ES-I3 (cell line): ENCODE results near the gene LITAFD.
"Not testable (repeated sequence)": the region's sequence is repeated elsewhere in the genome, so short reads cannot be mapped to it uniquely, and the experiment has no call there.

ENCODE experiments used
- H3K36me3 ChIP-seq: 2 replicates; pipeline ENCODE4 v1.6.1; 2013; ENCODE audit warnings: mild to moderate bottlenecking, low read length, control low read depth, moderate library complexity; ENCODE audit not compliant: insufficient read depth
- H3K4me1 ChIP-seq: 2 replicates; pipeline ENCODE4 v1.6.1; 2013; ENCODE audit warnings: mild to moderate bottlenecking, control low read depth, low read length; ENCODE audit not compliant: insufficient read depth
- H3K9ac ChIP-seq: 2 replicates; pipeline ENCODE4 v1.6.1; 2013; ENCODE audit warnings: low read depth, mild to moderate bottlenecking, low read length, moderate library complexity
- H3K9me3 ChIP-seq: 2 replicates; pipeline ENCODE4 v1.6.1; 2013; ENCODE audit warnings: mild to moderate bottlenecking, low read length, moderate library complexity; ENCODE audit not compliant: control insufficient read depth, insufficient read depth

The LITAFD gene

DNA sequence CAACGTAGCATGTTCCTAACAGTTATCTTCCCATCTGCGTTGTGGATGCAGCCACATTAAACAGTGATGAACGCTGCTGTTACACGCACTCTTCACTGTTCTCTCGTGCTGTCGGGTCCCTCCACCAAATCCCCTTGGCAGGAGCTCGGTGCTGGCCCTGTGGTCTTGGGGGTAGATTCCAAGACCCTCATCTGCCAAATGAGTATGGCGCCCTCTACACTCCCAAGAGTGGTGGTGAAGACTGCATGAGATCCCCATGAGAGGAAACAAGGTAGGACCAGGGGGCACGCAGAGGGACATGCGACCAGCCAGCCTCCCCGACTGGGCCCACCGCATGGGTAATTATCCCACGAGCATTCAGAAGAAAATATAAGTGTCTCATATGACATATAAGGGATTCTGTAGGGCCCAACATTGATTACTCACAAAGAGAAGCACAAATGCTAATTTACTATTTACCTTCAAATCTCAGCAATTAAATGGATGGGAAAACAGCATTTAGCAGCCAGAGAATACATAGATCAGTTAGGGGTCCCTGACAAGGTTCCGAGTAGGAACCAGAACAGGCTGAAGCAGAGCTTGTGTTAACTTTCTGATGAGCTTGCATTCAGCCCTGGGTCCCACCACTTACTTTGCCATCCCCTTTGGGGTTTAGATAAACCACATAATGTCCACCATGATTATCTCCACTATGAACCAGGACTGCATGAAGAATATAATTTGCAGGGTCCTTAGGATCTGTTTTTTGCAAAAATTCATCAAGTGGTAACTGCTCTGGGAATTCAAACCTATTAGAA lies 23.8 kb downstream of the LITAFD start:
- Histone ChIP-seq H3K36me3 (peaks cover 57% of the 10 kb centered on the region), H3K9ac (no peak overlapping the region), H3K4me1 (peaks cover 13% of the 10 kb centered on the region), H3K9me3 (no peaks in the 10 kb centered on the region)

DNA sequence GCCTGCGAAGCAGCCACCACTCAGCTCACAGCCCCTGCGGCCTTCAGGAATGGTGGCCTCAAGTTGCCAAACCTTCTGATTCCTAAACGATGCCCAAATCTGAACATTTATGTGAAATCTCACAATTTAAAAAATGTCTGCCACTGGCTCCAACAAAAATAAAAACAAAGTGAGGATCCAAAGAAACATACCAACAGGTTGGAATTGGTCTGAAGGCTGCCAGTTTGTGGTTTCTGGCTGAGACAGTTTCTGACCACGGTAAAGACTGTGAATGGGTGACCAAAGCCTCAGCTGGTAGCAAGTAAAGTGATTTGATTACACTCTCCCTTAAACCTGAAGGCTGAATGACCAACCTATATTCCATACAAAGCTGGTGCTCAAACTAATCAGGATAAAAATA lies 24.9 kb downstream of the LITAFD start:
- peaks cover 47% of the 10 kb centered on the region for H3K36me3 ChIP-seq
- no peak overlapping the region for H3K9ac ChIP-seq

DNA sequence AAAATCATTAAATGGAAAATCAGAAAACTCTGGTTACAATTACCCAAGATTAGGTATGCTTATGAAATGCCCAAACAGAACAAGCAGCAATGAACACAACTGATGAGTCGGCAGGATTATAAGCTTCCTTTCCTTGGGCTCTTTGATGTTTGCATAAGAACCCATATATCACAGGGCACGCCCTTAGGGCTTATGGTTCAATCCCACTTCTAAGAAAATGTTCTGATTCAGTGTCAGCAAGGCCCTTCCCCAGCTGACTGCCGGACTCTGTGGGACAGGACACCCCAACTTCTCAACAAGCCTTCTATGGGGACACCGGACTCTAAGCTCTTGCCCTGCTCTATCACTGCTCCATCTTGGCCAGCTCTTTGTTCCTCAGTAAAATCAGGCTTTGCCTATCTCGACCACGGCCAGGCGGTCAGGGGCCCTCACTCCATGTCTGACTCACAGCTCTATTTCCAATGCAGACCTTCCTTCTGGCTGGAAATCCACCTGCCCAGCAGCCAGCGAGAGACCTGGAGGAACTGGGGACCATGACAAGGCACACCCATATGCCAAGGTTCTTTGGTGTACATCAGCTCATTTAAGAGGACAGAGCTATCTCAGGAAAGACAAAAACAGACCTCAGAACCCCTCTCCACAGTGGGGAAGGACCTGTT lies 26.8 kb downstream of the LITAFD start:
- Histone ChIP-seq H3K4me1 (peaks cover 18% of the 10 kb centered on the region), H3K9ac (no peak overlapping the region), H3K36me3 (peaks cover 38% of the 10 kb centered on the region), H3K9me3 (no peaks in the 10 kb centered on the region)

More for the DNA sequence above, 24.9 kb downstream of the LITAFD start:
- Histone ChIP-seq H3K9me3 (no peaks in the 10 kb centered on the region), H3K4me1 (peaks cover 18% of the 10 kb centered on the region)

DNA sequence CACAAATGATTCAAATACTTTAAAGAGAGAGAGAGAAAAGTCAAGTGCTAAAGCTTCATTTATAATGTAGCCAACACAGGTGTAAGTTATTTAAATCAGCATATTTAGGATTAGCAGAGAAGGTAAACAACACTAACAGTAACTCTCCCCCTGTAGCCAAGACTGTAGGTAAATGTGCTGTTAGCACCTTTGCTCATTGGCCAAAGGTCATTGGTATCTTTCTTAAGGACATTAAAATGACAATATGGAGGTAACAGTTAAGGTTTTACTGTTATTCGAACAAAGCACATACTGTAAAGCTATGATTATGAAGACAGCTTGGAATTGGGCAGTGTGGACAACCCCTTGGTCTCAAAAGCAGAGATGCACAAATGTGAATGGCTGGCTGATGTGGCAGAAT lies 28.7 kb downstream of the LITAFD start:
- peaks cover 18% of the 10 kb centered on the region for H3K4me1 ChIP-seq
- no peaks in the 10 kb centered on the region for H3K9me3 ChIP-seq
- H3K36me3 ChIP-seq: peaks cover 30% of the 10 kb centered on the region
- H3K9ac ChIP-seq: no peak overlapping the region

DNA sequence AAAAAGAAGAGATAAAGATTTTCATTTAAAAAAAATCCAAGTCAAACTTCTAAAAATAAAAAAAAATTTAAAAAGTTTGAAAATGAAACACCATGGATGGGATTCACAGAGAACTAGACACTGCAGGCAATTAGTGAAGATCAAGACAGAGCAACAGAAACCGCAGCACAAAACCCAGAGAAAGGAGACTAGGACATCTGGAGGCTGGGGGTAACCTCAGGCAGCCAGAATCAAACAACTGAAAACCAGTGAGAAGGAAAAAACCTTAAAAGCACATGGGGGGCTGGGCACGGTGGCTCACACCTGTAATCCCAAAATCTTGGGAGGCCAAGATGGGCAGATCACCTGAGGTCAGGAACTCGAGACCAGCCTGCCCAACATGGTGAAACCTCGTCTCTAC lies 30.6 kb downstream of the LITAFD start:
- H3K9me3 ChIP-seq: no peaks in the 10 kb centered on the region
- H3K36me3 ChIP-seq: peaks cover 33% of the 10 kb centered on the region
- no peak overlapping the region for H3K9ac ChIP-seq
- peaks cover 18% of the 10 kb centered on the region for H3K4me1 ChIP-seq

DNA sequence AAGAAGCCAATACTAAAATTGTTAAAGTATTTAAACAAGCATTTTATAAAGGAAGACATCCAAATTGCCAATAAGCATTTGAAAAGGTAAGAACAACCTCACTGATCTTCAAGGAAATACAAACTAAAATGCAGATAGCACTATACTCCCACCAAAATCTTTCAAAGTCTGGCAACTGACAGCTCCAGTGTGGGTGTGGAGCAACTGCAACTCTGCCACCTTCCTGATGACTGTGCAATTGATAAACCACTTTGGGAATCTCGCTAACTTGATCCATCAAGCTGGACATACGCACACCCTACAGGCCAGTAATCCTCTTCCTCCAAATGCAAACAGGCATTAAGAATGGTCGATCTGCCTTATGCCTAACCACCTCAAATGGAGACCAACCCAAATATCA lies 31.9 kb downstream of the LITAFD start:
- Histone ChIP-seq H3K9ac (no peak overlapping the region), H3K9me3 (no peaks in the 10 kb centered on the region), H3K4me1 (peaks cover 9% of the 10 kb centered on the region), H3K36me3 (peaks cover 29% of the 10 kb centered on the region)

DNA sequence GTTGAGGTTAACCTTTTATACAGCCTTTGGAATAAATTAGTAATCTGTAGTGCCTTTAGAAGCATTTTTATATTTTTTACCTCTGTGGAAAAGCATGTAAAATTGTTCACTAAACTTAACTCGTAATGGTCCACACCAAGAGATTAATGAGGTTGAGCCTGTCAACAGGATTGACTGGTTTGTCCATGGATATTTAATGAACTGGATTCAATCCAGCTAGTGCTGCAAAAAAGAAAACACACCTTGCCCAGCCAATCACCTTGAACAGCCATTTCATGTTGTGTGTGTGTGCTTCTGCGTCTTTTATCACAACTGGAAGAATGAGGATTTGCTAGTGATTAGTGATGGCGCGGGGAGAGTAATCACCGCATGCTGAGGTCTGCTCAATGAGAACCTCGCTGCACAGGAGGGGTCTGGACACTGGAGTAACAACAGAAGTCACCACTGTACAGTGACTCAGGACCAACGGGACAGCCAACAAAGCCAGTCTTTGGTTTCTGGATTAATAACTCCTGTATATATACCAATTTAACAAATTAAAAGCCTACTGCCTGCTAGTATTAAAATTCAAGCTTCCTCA lies 33.7 kb downstream of the LITAFD start:
- Histone ChIP-seq H3K36me3 (peaks cover 28% of the 10 kb centered on the region), H3K4me1 (peaks cover 6% of the 10 kb centered on the region; the same call in 1 of the 2 replicates), H3K9ac (no peak overlapping the region), H3K9me3 (no peaks in the 10 kb centered on the region)

DNA sequence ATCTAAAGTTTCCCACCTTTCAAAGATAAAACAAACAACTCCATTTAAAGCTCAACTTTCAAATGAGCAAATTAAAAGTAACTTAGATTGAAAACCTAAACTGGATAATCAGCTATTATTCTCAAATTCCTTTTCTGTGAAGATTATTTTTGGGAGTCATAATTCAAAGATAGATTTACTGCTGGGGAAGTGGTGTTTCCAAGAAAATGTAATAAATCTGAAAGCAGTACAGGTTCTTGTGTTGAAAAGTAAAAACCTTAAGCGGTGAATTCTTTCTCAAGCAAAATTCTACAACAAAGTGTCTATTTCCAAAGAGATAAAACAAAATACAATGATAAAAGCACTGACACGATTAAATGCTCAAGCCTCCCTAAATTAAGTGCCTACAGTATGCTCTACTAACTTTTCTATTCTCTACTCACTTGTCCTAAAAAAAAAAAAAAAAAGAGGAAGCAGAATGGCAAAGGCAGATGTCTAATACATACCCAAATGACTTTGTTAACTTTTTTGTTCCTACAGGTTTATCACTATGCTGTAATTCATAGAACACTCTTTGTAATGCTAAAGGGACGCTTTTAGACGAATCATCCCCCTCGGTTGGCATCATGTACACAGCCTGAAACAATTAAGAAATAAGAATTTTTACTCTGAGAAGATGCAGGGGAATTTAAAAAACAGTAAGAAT lies 34.5 kb downstream of the LITAFD start:
- Histone ChIP-seq H3K9ac (no peak overlapping the region), H3K9me3 (no peaks in the 10 kb centered on the region), H3K4me1 (no peaks in the 10 kb centered on the region), H3K36me3 (peaks cover 29% of the 10 kb centered on the region)

DNA sequence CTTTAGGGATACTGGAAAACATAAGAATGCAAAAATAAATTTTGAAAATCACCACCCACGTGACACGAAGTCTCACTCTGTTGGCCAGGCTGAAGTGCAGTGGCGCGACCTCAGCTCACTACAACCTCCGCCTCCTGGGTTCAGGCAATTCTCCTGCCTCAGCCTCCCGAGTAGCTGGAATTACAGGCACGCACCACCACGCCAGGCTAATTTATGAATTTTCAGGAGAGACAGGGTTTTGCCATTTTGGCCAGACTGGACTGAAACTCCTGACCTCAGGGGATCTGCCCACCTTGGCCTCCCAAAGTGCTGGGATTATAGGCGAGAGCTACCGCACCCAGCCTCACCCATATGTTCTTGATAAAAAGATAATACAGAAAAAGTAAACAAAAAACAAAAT lies 35.2 kb downstream of the LITAFD start:
- not testable (repeated sequence) for H3K9me3 ChIP-seq, H3K9ac ChIP-seq, H3K4me1 ChIP-seq
- H3K36me3 ChIP-seq: peaks cover 35% of the 10 kb centered on the region

DNA sequence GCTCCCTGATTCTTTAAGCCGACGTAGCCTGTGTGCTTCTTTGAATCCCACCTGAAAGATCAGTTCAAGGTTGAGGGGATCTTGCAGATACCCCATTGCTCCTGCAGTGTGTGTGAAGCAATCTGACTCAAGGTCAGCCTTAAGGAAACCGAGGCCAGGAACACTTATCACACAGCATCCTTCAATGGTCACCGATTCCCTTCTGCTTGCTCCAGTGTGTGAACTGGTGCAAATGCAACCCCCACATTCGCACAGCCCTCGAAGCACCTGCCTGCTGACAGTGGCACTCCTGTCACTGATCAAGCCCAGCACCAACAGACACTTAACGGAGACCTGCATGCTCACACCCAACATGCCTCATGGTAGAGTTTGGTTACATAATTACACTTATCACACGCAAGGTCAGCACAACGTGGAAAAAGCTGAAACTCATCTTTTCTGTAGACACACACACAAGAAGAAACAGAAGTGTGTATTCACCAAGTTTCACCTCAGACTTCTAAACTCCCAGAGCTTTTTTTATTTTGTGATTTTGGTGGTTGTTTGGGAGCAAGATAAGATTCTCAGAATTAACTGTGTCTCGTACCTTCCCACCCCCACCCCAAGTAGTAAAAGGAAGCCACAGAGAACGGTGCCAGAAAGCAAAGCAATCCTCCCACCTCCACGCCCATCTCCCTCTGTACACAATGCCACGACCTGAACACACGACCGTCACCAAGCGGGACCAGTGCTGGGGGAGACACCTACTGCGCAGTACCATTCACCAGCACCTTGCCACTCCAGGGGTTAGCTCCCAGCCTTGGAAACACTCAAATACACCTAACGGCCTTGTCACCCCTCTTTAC lies 37.2 kb downstream of the LITAFD start:
- no peak overlapping the region for H3K9ac ChIP-seq
- no peaks in the 10 kb centered on the region for H3K4me1 ChIP-seq
- H3K36me3 ChIP-seq: peaks cover 42% of the 10 kb centered on the region
- no peaks in the 10 kb centered on the region for H3K9me3 ChIP-seq

DNA sequence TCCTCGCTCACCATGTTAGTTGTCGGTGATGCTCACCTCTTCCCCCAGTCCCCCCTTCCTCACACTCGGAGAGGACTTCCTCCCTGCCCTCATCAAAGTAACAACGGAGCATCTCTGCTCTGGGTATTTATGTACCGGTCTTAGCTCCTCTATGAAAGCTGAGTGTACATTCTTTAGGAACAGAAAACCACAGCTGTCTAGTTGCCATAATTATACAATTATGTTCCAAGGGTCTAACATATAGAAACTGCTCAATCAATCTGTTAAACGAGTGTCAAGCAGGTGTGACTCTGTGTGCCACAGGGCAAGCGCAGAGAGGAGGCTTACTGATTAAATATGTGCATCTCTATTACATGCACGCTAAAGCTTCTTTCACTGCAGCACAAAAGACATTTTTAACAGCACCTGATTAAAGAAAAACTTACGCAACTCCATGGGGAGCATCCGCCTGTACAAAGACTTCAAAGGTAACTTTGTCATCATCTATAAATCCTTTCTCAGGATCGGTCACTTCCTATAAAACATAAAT lies 37.8 kb downstream of the LITAFD start:
- no peak overlapping the region for H3K9ac ChIP-seq
- H3K9me3 ChIP-seq: no peaks in the 10 kb centered on the region
- peaks cover 39% of the 10 kb centered on the region for H3K36me3 ChIP-seq
- H3K4me1 ChIP-seq: no peaks in the 10 kb centered on the region

DNA sequence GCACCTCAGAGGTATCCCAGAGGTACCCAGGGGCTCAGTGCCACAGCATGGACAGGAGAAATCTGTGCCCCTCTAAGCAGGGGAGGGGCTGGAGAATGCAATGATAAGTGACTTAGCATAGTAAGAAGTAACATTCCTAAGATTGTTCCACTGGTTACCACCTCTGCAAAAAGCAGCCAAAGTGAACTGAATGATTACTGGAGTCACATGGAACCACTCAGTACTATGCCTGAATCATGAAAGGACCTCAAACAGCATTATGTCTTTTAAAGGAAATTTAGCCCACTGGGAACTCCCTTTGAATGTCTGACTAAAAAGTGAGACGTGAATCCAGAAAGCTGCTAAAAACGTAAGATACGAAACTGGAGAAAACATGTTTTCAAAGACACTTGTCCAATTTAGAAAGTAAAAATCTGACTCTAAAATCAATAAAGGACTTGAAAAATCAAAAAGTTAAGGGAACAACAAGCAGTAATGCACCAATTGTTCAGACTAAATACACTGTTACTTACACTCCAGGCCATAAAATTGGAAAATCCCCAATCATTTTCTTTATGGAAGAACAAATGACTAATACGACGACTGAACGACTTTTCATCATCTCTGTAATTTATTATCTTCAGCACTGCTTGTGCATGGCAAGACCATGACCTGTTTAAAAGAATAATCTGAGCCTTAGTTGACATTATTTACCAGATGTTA lies 38.6 kb downstream of the LITAFD start:
- H3K4me1 ChIP-seq: no peaks in the 10 kb centered on the region
- H3K9me3 ChIP-seq: no peaks in the 10 kb centered on the region
- peaks cover 37% of the 10 kb centered on the region for H3K36me3 ChIP-seq
- H3K9ac ChIP-seq: no peak overlapping the region

DNA sequence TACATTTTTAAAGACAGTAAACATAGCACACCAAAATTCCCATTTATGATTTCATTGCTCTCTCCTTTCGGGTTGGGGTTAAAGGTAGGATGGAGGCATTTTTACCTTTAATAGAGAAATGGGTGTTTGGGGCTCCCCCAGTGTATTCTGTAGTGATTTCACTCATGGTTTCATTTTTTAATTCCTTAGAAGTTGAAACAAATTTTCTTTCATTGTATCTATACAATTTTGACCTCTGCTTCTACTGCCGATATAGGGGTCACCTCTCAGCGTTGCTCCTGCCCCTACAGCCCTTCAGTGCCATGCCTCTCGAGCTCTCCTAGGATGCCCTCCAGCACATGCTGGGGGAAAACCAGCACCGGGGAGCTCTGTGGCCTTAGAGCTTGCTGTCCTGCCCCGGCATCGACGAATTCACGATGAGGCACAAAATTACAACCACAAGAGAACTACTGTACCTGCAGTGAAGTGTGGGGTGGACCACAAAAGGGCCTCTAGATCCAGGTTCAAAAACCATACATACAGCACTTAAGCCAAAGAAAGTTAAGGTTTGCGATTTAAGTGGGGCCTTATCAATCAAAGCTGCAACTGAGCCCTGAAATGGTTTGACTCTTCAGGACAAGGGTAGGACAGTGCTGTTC lies 39.3 kb downstream of the LITAFD start:
- no peaks in the 10 kb centered on the region for H3K4me1 ChIP-seq
- H3K36me3 ChIP-seq: peaks cover 35% of the 10 kb centered on the region
- no peaks in the 10 kb centered on the region for H3K9me3 ChIP-seq
- no peak overlapping the region for H3K9ac ChIP-seq
